Colonic mucosa (tissue), 4 donors: ENCODE measurements around the gene ARGFX. TPM values are rescaled to one million over a fixed set of nuclear protein-coding genes. Genes with fewer than 3 reads are reported as not detected.

Source experiments
- DNase-seq: peaks from one replicate; pipeline ENCODE4 v3.0.0-alpha.2; 2020
- H3K27ac ChIP-seq: fragments of 200-600 bp; one replicate; pipeline ENCODE4 v1.8.0; 2021
- H3K27me3 ChIP-seq: fragments of 200-600 bp; one replicate; pipeline ENCODE4 v1.8.0; 2021
- H3K36me3 ChIP-seq: fragments of 200-600 bp; one replicate; pipeline ENCODE4 v1.8.0; 2021
- H3K4me1 ChIP-seq: fragments of 200-600 bp; one replicate; pipeline ENCODE4 v1.8.0; 2021; ENCODE audit warnings: mild to moderate bottlenecking
- H3K4me3 ChIP-seq: fragments of 200-600 bp; one replicate; pipeline ENCODE4 v1.8.0; 2021
- H3K9ac ChIP-seq, 2 donors: one replicate each; pipeline ENCODE4 v1.7.0; 2013; ENCODE audit warnings: control low read depth in 2 of 2, low read depth in 2 of 2, low read length in 2 of 2
- H3K9me3 ChIP-seq: fragments of 200-600 bp; one replicate; pipeline ENCODE4 v1.8.0; 2021
- intact Hi-C: fragments of 100-400 bp; cut with DNase I; formaldehyde crosslinking; loops from one replicate; pipeline ENCODE4 v1.14.1; 2022
- total RNA-seq, 2 donors: library from RNA; stranded (reverse); fragmentation: NEBNext Ultra II Directional in 1 of 2; extraction: Animal tissue kit (Norgen Biotek cat#: 25700) in 1 of 2; gene quantifications; one replicate each; pipeline ENCODE4 v1.2.1, GENCODE V29; 2021
- TF ChIP-seq, protein P1 (sequence below): fragments of 200-600 bp; IDR thresholded peaks from one replicate; pipeline ENCODE4 v1.8.0; 2022; ENCODE audit warnings: antibody characterized with exemption, mild to moderate bottlenecking
- donor health status: healthy.
- donor health status: DM: no; HTN: no; CAD: no.
- donor health status: DM: no; HTN: no; CAD: no.

The ARGFX gene
- total RNA-seq, 2 donors from 2014 or later = not detected

DNA sequence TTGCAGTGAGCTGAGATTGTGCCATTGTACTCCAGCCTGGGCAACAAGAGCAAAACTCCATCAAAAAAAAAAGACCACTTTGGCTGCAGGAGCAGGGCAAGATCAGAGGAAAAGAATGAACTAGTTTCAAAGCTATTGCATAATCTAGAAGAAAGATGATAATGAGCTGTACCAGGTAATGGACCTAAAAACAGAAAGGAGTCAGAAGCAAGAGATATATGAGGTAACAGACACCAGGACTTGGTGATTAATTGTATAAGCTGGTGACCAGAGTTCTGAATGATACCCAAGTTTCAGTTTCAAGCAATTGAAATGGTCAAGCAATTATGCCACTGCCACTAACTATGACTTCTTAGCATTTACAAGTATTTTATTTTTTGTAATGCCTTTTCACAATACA lies 24.8 kb upstream of the ARGFX start:
- no peaks in the 10 kb centered on the region for H3K27me3 ChIP-seq
- intact Hi-C loops = no loop called here
- H3K4me3 ChIP-seq = no peak overlapping the region
- TF ChIP-seq, protein P1, sequence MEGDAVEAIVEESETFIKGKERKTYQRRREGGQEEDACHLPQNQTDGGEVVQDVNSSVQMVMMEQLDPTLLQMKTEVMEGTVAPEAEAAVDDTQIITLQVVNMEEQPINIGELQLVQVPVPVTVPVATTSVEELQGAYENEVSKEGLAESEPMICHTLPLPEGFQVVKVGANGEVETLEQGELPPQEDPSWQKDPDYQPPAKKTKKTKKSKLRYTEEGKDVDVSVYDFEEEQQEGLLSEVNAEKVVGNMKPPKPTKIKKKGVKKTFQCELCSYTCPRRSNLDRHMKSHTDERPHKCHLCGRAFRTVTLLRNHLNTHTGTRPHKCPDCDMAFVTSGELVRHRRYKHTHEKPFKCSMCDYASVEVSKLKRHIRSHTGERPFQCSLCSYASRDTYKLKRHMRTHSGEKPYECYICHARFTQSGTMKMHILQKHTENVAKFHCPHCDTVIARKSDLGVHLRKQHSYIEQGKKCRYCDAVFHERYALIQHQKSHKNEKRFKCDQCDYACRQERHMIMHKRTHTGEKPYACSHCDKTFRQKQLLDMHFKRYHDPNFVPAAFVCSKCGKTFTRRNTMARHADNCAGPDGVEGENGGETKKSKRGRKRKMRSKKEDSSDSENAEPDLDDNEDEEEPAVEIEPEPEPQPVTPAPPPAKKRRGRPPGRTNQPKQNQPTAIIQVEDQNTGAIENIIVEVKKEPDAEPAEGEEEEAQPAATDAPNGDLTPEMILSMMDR = no peak
- H3K9me3 ChIP-seq = no peaks in the 10 kb centered on the region
- H3K4me1 ChIP-seq = no peaks in the 10 kb centered on the region
- no peak overlapping the region for H3K27ac ChIP-seq
- H3K9ac ChIP-seq = no peak overlapping the region
- no peak for DNase-seq
- H3K36me3 ChIP-seq = no peaks in the 10 kb centered on the region

DNA sequence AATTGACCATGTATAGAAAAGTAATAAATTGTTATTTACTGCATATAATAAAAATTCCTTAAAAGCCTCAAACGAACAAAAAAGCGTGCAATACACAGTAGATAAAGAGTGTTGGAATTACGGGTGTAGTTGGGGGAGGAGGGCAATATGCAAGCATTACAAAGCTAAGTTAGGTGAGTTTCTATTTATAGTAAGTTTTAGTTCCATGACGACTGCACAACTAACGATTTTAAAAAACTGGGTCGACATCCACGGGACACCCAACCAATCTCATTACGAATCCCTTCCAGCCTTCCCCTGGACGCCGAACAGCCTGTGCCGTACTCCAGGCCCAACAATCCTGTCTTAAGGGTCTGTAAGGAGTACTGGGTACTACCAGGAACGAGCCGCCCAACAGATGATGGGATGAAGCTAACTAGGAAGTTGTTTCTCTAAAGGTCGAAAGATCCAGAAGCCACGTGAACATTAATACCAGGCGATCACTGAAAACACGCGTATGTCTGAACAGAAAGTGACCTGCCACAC lies 22.6 kb upstream of the ARGFX start:
- TF ChIP-seq, protein P1 = no peak
- peak overlapping the region in 1 of 2 donors; percentile 53 for H3K9ac ChIP-seq
- intact Hi-C loops = no loop called here
- DNase-seq = no peak
- no peaks in the 10 kb centered on the region for H3K9me3 ChIP-seq
- H3K36me3 ChIP-seq = no peaks in the 10 kb centered on the region
- peak overlapping the region; percentile 80 for H3K27ac ChIP-seq
- peak overlapping the region; percentile 66 for H3K4me3 ChIP-seq
- H3K27me3 ChIP-seq = no peaks in the 10 kb centered on the region
- H3K4me1 ChIP-seq = no peaks in the 10 kb centered on the region

DNA sequence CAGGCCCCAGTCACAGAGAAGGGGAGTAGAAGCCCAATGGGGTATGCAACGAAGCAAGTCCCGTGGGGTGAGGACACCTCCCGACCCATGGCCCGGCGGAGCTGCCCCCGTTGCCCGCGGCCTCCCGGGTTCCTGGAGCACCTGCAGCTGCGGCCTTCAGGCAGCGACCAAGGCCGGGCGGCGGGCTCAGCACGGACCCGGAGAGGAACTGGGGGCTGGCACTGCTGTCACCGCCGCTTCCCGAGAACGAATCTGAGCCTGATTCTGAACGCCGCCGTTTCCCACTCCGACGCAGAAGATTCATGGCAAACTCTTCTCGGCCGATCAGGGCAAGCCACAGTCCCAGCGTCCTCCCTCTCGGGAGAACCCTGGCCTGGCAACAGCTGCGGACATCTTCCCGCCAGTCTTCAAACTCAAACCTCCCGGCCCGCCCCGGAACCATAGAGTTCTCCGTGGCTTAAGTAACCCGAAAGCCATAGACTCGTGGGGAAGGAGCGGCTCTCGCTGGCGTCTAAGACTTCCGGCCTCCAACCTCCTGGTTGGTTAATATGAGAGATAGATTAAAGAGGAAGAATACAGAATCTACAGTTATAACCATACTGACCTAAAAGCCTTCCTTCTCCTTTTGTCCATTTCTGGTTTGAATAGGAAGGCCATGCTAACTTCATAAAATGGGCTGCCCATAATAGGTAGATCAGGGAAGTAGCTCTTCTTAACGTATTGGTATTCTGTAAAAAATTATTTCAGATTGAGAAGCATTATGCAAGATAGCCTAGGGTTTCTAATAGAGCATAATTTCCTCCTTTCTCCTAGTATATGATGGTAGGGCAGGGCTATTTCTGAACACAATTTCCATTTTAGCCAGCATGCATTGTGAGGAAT lies 21.9 kb upstream of the ARGFX start, which contains the start of gene POLQ:
TSS of gene POLQ (minus strand) at position 415 of the 882 bp plus-strand sequence. CDS start at position 304, 111 bp downstream.
- Histone ChIP-seq H3K9ac (peak within 1 kb of the TSS; percentile 76 to 96), H3K27ac (peak within 1 kb of the TSS; percentile 80), H3K27me3 (no peaks in the 10 kb centered on the region), H3K9me3 (no peaks in the 10 kb centered on the region), H3K36me3 (no peaks in the 10 kb centered on the region), H3K4me3 (peak within 1 kb of the TSS; percentile 66), H3K4me1 (no peaks in the 10 kb centered on the region)
- TF ChIP-seq, protein P1 = no peak
- DNase-seq = peak; percentile 94
- intact Hi-C loops = no loop called here

DNA sequence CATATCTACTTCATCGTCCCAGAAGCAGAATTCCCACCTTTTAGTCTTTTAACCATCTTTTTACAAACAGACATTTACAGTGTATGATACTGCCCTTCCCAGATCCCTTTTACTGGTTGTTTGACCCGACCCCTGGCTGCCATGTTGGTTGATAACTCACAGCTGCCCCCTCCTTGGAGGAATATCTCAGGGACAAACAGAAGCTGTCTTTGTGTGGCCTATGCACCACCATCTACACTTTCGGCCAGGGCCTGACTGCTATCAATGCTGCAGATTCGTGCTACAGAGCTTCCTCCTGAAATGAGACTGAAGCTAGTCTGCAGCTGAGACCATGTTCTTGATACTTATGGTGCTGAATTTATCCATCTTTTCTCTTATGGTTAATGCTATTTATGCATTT lies 15.4 kb upstream of the ARGFX start:
- H3K36me3 ChIP-seq = no peaks in the 10 kb centered on the region
- intact Hi-C loops = no loop called here
- no peaks in the 10 kb centered on the region for H3K9me3 ChIP-seq
- TF ChIP-seq, protein P1 = no peak
- H3K27ac ChIP-seq = no peak overlapping the region
- no peaks in the 10 kb centered on the region for H3K4me1 ChIP-seq
- H3K4me3 ChIP-seq = no peak overlapping the region
- H3K27me3 ChIP-seq = no peaks in the 10 kb centered on the region
- DNase-seq = no peak
- H3K9ac ChIP-seq = no peak overlapping the region

DNA sequence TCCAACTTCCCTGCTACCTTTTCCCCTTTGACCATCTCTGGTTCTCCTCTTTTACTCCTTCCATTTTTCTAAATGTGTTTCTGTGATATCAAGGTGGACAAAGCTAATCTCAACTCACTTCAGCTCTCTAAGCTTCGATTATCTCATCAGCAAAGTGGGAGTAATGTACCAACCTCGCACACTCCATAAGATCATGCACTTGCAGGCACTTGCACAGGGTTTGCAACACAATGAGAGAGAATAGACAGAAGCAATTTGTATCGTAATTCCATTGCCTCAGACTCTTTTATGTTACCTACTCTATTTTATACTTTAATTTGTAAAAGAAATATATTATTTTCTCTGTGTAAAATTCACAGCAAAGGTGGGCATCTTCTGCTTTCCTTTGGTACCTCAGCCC lies 15.0 kb upstream of the ARGFX start:
- no peak for DNase-seq
- Histone ChIP-seq H3K36me3 (no peaks in the 10 kb centered on the region), H3K4me3 (no peak overlapping the region), H3K4me1 (no peaks in the 10 kb centered on the region), H3K27ac (no peak overlapping the region), H3K9me3 (no peaks in the 10 kb centered on the region), H3K9ac (no peak overlapping the region), H3K27me3 (no peaks in the 10 kb centered on the region)
- intact Hi-C loops = no loop called here
- TF ChIP-seq, protein P1 = no peak
